K562 (cell line): ENCODE measurements around the gene ADGRL3. TPM values are rescaled to one million over a fixed set of nuclear protein-coding genes. Genes with fewer than 3 reads are reported as not detected.

ENCODE experiments used
- ATAC-seq: fragments of 200-7000 bp; cut with Tn5 transposase; 3 replicates; pipeline ENCODE4 v1.9.1; 2020; ENCODE audit warnings: moderate library complexity
- BruUV-seq: library from RNA; stranded (reverse); fragments of 400-500 nt; replicated peaks from 2 replicates; lab custom pipeline; 2021; lab: Mats Ljungman, UMichigan
- CTCF ChIA-PET: fragments of 300-600 bp; formaldehyde crosslinking; extraction: SDS; loops from one replicate; lab custom pipeline; 2021; ENCODE audit warnings: low intra/inter-chr PET ratio; lab: Yijun Ruan, JAX
- POLR2A ChIA-PET: fragments of 300-600, 350-650 bp; sonication (Branson Sonifier 250); formaldehyde crosslinking; extraction: SDS; loops from one replicate; lab custom pipeline; 2021; ENCODE audit warnings: antibody characterized with exemption, inconsistent platforms; lab: Yijun Ruan, JAX
- DNase-seq, 4 experiments: peaks; one replicate each; pipeline versions ENCODE4 v3.0.0 to v3.0.0-alpha.2; 2011 to 2018; ENCODE audit warnings: low spot score in 3 of 4, mixed read lengths in 3 of 4; ENCODE audit errors: extremely low read depth in 1 of 4
- FAIRE-seq: peaks from 2 replicates; lab custom pipeline; 2011; peaks lifted over from hg19 to GRCh38; lab: Jason Lieb, UNC
- H2AFZ ChIP-seq: 2 replicates; pipeline ENCODE4 v1.6.0; 2011; ENCODE audit warnings: low read depth, low read length, control low read depth, inconsistent platforms
- H3K27ac ChIP-seq: fragments of 200-600 bp; 3 replicates; pipeline ENCODE4 v1.8.0; 2011; ENCODE audit warnings: low read depth, mild to moderate bottlenecking, control low read depth, inconsistent platforms, low read length, moderate library complexity, mixed read lengths; ENCODE audit errors: extremely low read depth
- H3K27me3 ChIP-seq, 2 experiments: fragments of 300-600 bp in 1 of 2; 2 replicates in 1 of 2; 3 replicates in 1 of 2; pipeline versions ENCODE4 v1.6.0 to v1.8.0; 2011; ENCODE audit warnings: inconsistent platforms in 2 of 2, low read length in 2 of 2, mild to moderate bottlenecking in 1 of 2, mixed read lengths in 1 of 2, moderate library complexity in 1 of 2; ENCODE audit not compliant: control insufficient read depth in 2 of 2, insufficient read depth in 2 of 2
- H3K36me3 ChIP-seq: fragments of 300-600 bp; 3 replicates; pipeline ENCODE4 v1.8.0; 2011; ENCODE audit warnings: mild to moderate bottlenecking, low read length, inconsistent platforms; ENCODE audit not compliant: control insufficient read depth, insufficient read depth
- H3K4me1 ChIP-seq, 2 experiments: fragments of 200-600 bp in 1 of 2; replicated peaks in 1 of 2; 2 replicates in 1 of 2; 3 replicates in 1 of 2; pipeline versions ENCODE4 v1.5.1 to v1.8.0; 2011; ENCODE audit warnings: inconsistent platforms in 2 of 2, low read length in 2 of 2, mild to moderate bottlenecking in 1 of 2, mixed read lengths in 1 of 2, moderate library complexity in 1 of 2; ENCODE audit not compliant: control insufficient read depth in 2 of 2, insufficient read depth in 2 of 2
- H3K4me2 ChIP-seq: 2 replicates; pipeline ENCODE4 v1.6.1; 2011; ENCODE audit warnings: low read length, control low read depth, inconsistent platforms, mixed read lengths; ENCODE audit not compliant: insufficient read depth
- H3K4me3 ChIP-seq: fragments of 200-600 bp; sonication (generic), shearing (Covaris generic); 2 replicates; pipeline ENCODE4 v1.5.1; 2016; ENCODE audit warnings: control low read depth, inconsistent platforms
- H3K79me2 ChIP-seq: fragments of 200-600 bp; 3 replicates; pipeline ENCODE4 v1.8.0; 2011; ENCODE audit warnings: low read length, inconsistent platforms; ENCODE audit not compliant: control insufficient read depth, insufficient read depth
- H3K9ac ChIP-seq, 2 experiments: 2 replicates each; pipeline versions ENCODE4 v1.6.0 to v1.6.1; 2011; ENCODE audit warnings: low read depth in 2 of 2, low read length in 2 of 2, control low read depth in 1 of 2, inconsistent platforms in 1 of 2, mild to moderate bottlenecking in 1 of 2, mixed read lengths in 1 of 2; ENCODE audit not compliant: insufficient read depth in 1 of 2
- H3K9me1 ChIP-seq: one replicate; pipeline ENCODE4 v1.6.0; 2011; ENCODE audit warnings: inconsistent platforms, mild to moderate bottlenecking, low read length, moderate library complexity; ENCODE audit not compliant: control insufficient read depth, insufficient read depth
- H3K9me3 ChIP-seq: replicated peaks from 2 replicates; pipeline ENCODE4 v1.5.1; 2011; ENCODE audit warnings: low read depth, low read length, inconsistent platforms; ENCODE audit not compliant: control insufficient read depth, insufficient read depth
- H4K20me1 ChIP-seq: replicated peaks from 2 replicates; pipeline ENCODE4 v1.6.1; 2011; ENCODE audit warnings: low read length, inconsistent platforms, mixed read lengths; ENCODE audit not compliant: control insufficient read depth, insufficient read depth
- BMI1 ChIP-seq: fragments of 150-350 bp; IDR thresholded peaks from 2 replicates; pipeline ENCODE4 v1.6.1; 2014; ENCODE audit warnings: low read length
- CSDE1 ChIP-seq, 2 experiments: fragments of 450-650 bp; IDR thresholded peaks; 2 replicates each; pipeline ENCODE4 v1.6.1; 2016; ENCODE audit warnings: mild to moderate bottlenecking in 1 of 2
- GTF2F1 ChIP-seq: IDR thresholded peaks from 2 replicates; pipeline ENCODE4 v1.6.1; 2011; ENCODE audit warnings: low read depth, low read length, improper control_type of control experiment
- MLLT1 ChIP-seq, 2 experiments: fragments of 450-650 bp; IDR thresholded peaks; 2 replicates each; pipeline ENCODE4 v1.6.1; 2016
- NFXL1 ChIP-seq: fragments of 450-650 bp; formaldehyde crosslinking; IDR thresholded peaks from 2 replicates; pipeline ENCODE4 v1.4.0; 2021; ENCODE audit warnings: mild to moderate bottlenecking
- SNRNP70 ChIP-seq: fragments of 200-400 bp; formaldehyde crosslinking; optimal IDR thresholded peaks from 2 replicates; pipeline ENCODE3; 2017; ENCODE audit warnings: low read depth, low read length
- TEAD1 ChIP-seq, 2 experiments: fragments of 450-650 bp in 1 of 2; sonication (generic) in 1 of 2; formaldehyde crosslinking; IDR thresholded peaks; 2 replicates each; pipeline versions ENCODE4 v1.4.0 to v1.8.0; 2020 to 2022; ENCODE audit warnings: mild to moderate bottlenecking in 2 of 2, missing genetic modification reagents in 1 of 2
- YBX1 ChIP-seq: fragments of 450-650 bp; IDR thresholded peaks from 2 replicates; pipeline ENCODE4 v1.7.1; 2016; ENCODE audit warnings: mild to moderate bottlenecking
- ZNF174 ChIP-seq: fragments of 250-450 bp; sonication (Bioruptor Pico); IDR thresholded peaks from 2 replicates; pipeline ENCODE4 v1.4.0; 2020; ENCODE audit warnings: mild to moderate bottlenecking
- WGBS: fragments of 100-300 bp; shearing (Covaris generic); methylation state at CpG from one replicate; pipeline ENCODE4 v1.1.6; 2016; ENCODE audit warnings: low coverage, mixed read lengths; ENCODE audit not compliant: insufficient coverage; ENCODE audit errors: missing lambda C conversion rate; 5-methylcytosine and 5-hydroxymethylcytosine counted together
- in situ Hi-C: fragments of 300-500 bp; cut with MboI; formaldehyde crosslinking; loops from 4 replicates; pipeline ENCODE4 v1.15.0; 2018; ENCODE audit warnings: inconsistent platforms, mixed read lengths
- intact Hi-C: fragments of 100-400 bp; cut with micrococcal nuclease; formaldehyde crosslinking; loops from 2 replicates; pipeline ENCODE4 v1.14.2; 2022
- polyA plus RNA-seq, 8 experiments: library from polyadenylated mRNA; depleted of rRNA in 4 of 8; stranded (reverse) in 5 of 8; unstranded in 3 of 8; fragments of >200 nt; fragmentation: Nextera tagmentation in 2 of 8; fragmentation: Illumina TruSeq in 1 of 8; extraction: Ambion mirVana in 2 of 8; extraction: Trizol in 1 of 8; gene quantifications; 2 replicates each; pipeline versions ENCODE4 v1.2.1 to v1.2.3, GENCODE V29; 2011 to 2014; ENCODE audit warnings: inconsistent platforms in 1 of 8, missing spikeins in 1 of 8
- total RNA-seq, 7 experiments: library from RNA; depleted of rRNA in 6 of 7; stranded (reverse); fragments of >200 nt in 6 of 7; fragmentation: Illumina TruSeq in 2 of 7; extraction: Trizol in 2 of 7; gene quantifications; 2 replicates each; pipeline versions ENCODE4 v1.2.1 to v1.2.3, GENCODE V29; 2011 to 2021; ENCODE audit warnings: low replicate concordance in 1 of 7
- TF ChIP-seq, protein P1 (sequence below): fragments of 450-650 bp; formaldehyde crosslinking; IDR thresholded peaks from 2 replicates; pipeline ENCODE4 v1.4.0; 2020; ENCODE audit warnings: mild to moderate bottlenecking, moderate library complexity

ADGRL3 gene
- total and polyA plus RNA-seq, 9 of the 15 experiments (the other 6 are each of a cell fraction or from before 2014, with no cell fraction given) = 0.03 to 0.14 (median 0.04) TPM; not detected in 2

DNA sequence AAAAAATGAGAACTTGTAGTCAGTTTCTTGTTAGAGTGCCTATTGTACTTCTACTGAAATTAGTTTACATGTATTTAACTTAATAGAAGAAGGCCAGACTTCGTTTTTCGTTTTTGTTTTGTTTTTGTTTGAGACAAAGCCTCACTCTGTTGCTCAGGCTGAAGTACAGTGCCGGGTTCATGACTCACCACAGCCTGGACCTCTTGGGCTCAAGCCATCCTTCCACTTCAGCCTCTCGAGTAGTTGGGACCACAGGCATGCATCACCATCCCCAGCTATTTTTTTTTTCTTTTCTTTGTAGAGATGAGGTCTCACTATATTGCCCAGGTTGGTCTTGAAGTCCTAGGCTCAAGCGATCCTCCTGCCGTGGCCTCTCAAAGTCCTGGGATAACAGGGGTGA lies 793.9 kb downstream of the ADGRL3 start:
- POLR2A ChIA-PET = no interaction called here
- no peaks in the 10 kb centered on the region for H3K4me1 ChIP-seq
- in situ Hi-C loops = no loop called here
- H2AFZ ChIP-seq = no peak overlapping the region
- H4K20me1 ChIP-seq = no peaks in the 10 kb centered on the region
- no peaks in the 10 kb centered on the region for H3K79me2 ChIP-seq
- no peak overlapping the region for H3K27ac ChIP-seq
- H3K9ac ChIP-seq = no peak overlapping the region
- TF ChIP-seq ZNF174 (CRISPR knock-in tag) (no peak), BMI1 (no peak), SNRNP70 (no peak), CSDE1 (IDR thresholded peaks at IDR 0.05) (no peak), YBX1 (no peak), NFXL1 (CRISPR knock-in tag) (no peak), GTF2F1 (no peak), TEAD1 (CRISPR knock-in tag; IDR thresholded peaks at IDR 0.05) (no peak), MLLT1 (IDR thresholded peaks at IDR 0.05) (no peak)
- TF ChIP-seq, protein P1, sequence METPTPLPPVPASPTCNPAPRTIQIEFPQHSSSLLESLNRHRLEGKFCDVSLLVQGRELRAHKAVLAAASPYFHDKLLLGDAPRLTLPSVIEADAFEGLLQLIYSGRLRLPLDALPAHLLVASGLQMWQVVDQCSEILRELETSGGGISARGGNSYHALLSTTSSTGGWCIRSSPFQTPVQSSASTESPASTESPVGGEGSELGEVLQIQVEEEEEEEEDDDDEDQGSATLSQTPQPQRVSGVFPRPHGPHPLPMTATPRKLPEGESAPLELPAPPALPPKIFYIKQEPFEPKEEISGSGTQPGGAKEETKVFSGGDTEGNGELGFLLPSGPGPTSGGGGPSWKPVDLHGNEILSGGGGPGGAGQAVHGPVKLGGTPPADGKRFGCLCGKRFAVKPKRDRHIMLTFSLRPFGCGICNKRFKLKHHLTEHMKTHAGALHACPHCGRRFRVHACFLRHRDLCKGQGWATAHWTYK (CRISPR knock-in tag) = no peak
- H3K27me3 ChIP-seq = no peaks in the 10 kb centered on the region
- no peak overlapping the region for H3K4me2 ChIP-seq
- no peaks in the 10 kb centered on the region for H3K9me3 ChIP-seq
- no peaks in the 10 kb centered on the region for H3K9me1 ChIP-seq
- no peak for DNase-seq
- CTCF ChIA-PET = no interaction called here
- BruUV-seq = no TSS peak
- intact Hi-C loops = no loop called here
- no peak overlapping the region for H3K4me3 ChIP-seq
- no peak for ATAC-seq
- 0% methylated on average over 6 of the region's 6 CpGs for WGBS
- FAIRE-seq = no peak
- H3K36me3 ChIP-seq = no peaks in the 10 kb centered on the region
